ENCODE data around the gene NFE2L2. TPM values are rescaled to one million over a fixed set of nuclear protein-coding genes. Genes with fewer than 3 reads are reported as not detected.
"Not testable (repeated sequence)": the region's sequence is repeated elsewhere in the genome, so short reads cannot be mapped to it uniquely, and the experiment has no call there.

NFE2L2 gene
- 41.7 TPM for polyA plus RNA-seq

DNA sequence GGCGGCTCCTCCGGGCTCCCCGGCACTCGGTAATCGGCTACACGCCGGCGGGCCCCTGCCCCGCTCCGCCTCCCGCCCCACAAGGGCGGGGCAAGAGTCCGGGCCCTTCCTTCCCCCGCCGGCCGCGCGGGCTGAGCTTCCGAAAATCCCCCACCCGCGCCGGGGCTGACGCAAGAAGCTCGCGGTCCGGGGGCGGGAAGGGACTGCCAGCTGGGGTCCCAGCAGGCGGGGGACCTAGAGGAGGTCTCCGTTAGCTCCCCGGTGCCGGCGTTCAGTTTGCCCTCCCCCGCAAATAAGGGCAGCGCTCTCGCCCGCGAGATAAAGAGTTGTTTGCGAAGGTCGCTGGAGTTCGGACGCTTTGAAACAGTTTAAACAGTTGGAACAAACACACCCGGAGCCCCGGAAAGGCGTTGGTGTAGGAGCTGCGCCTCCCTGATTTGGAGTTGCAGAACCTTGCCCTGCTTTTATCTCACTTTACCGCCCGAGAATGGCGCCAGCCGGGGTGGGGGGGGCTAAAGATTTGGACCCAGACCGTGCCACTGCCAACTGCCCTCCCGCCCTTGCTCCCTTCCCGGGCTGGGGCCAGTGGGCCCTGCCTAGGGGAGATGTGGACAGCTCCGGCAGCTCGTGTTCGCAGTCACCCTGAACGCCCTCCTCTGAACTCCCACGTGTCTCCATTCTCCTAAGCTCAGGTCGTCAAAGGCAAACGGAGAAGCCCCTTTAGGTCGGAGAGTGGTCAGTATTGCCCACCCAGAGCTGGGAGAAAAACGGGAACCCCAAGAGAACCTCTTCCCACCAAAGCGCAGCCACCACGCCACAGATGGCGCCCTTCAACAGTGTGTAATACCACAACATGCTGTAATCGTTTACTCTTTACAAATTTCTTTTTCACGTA lies at the start of gene NFE2L2:
NFE2L2 (minus strand) TSS at position 35 of the 895 bp plus-strand sequence. CDS start 151 bp downstream, outside the sequence.
- Mint-ChIP-seq H3K36me3 (no peaks in the 10 kb centered on the region), H3K9me3 (no peaks in the 10 kb centered on the region), H3K27ac (peak within 1 kb of the TSS; percentile 100), H3K27me3 (no peaks in the 10 kb centered on the region), H3K4me3 (peak within 1 kb of the TSS; percentile 96 to 99 (median 98)), H3K4me1 (peaks cover 27 to 44% (median 30%) of the 10 kb centered on the region in 3 donors)

GRCh38 chr2:177314194-177314593 lies 49.7 kb upstream of the NFE2L2 start:
- H3K4me1 Mint-ChIP-seq = no peaks in the 10 kb centered on the region
- H3K9me3 Mint-ChIP-seq = peaks cover 0 to 2% (median 0%) of the 10 kb centered on the region in 3 donors
- H3K27ac Mint-ChIP-seq = no peak overlapping the region
- peaks cover 4% of the 10 kb centered on the region for H3K36me3 Mint-ChIP-seq
- H3K4me3 Mint-ChIP-seq = no peak overlapping the region
- H3K27me3 Mint-ChIP-seq = peaks cover 3% of the 10 kb centered on the region

DNA sequence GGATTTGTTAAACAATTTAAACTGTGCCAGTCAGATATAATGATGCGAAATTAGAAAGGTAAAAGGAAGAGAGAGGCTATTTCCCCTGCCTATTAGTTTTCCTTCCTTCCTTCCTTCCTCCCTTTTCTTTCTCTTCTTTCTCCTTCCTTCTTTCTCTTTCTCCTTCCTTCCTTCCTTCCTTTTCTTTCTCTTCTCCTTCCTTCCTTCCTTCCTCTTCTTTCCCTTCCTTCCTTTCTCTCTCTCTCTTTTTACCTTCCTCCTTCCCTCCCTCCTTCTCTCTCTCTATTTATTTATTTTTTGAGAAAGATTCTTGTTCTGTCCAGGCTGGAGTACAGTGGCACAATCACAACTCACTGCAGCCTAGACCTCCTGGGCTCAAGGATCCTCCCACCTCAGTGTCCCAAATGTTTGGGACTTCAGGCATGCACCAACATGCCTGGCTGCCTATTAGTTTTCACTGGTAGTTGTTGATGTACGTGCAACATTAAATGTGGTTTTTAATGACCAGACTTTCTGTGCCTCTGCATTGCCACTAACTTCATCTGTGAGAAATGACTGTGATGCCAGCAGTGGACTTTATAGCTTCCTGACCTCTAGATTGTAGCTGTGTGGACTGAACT lies 48.7 kb upstream of the NFE2L2 start:
- Mint-ChIP-seq H3K4me3 (no peak overlapping the region), H3K9me3 (peaks cover 0 to 2% (median 0%) of the 10 kb centered on the region in 3 donors), H3K27ac (no peak overlapping the region), H3K4me1 (no peaks in the 10 kb centered on the region), H3K27me3 (peaks cover 3% of the 10 kb centered on the region), H3K36me3 (peaks cover 2% of the 10 kb centered on the region)

DNA sequence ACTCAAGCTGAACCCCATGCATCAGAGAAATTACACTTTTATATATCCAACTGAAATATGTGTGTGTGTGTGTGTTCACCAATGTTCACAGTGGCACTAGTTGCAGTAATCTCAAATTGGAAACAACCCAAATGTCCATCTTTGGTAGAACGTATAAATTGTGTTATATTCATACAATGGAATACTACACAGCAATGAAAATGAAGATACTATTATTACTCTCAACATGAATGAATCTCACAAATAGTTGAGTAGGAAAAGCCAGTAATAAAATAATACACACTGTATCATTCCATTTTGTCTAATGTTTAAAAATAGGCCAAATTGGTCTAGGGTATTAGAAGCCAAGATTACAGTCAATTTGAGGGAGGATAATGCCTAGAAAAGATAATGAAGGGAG lies 48.0 kb upstream of the NFE2L2 start:
- H3K27me3 Mint-ChIP-seq = peaks cover 3% of the 10 kb centered on the region
- H3K9me3 Mint-ChIP-seq = peaks cover 0 to 2% (median 0%) of the 10 kb centered on the region in 3 donors
- H3K4me3 Mint-ChIP-seq = no peak overlapping the region
- H3K36me3 Mint-ChIP-seq = peaks cover 2% of the 10 kb centered on the region
- no peak overlapping the region for H3K27ac Mint-ChIP-seq
- H3K4me1 Mint-ChIP-seq = no peaks in the 10 kb centered on the region

- H3K9me3 Mint-ChIP-seq, H3K4me3 Mint-ChIP-seq, H3K36me3 Mint-ChIP-seq, H3K4me1 Mint-ChIP-seq, H3K27ac Mint-ChIP-seq, H3K27me3 Mint-ChIP-seq: not testable (repeated sequence)
Observed at GRCh38 chr2:177309672-177310309, 45.3 kb upstream of the NFE2L2 start.

DNA sequence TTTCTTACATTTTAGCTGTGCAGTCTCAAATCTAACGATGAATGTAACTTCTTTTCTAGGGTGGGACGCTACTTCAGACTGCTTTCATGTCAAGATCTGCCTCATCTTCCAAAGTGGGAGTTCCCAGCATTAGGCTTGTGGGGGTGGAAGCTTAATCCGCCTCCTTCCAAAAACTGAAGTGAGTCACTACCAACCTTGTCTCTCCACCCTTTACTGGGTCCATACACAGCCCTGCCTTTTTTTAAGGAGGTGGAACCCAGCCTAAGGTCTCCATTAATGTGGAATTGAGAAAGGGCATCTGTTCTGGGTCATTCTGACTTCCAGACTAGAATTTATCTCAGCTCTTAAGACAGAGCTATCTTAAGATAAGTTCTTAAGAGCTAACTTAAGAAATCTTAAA lies 42.0 kb upstream of the NFE2L2 start:
- H3K27me3 Mint-ChIP-seq = peaks cover 2% of the 10 kb centered on the region
- no peaks in the 10 kb centered on the region for H3K9me3 Mint-ChIP-seq
- no peak overlapping the region for H3K4me3 Mint-ChIP-seq
- no peak overlapping the region for H3K27ac Mint-ChIP-seq
- H3K36me3 Mint-ChIP-seq = peaks cover 2% of the 10 kb centered on the region
- H3K4me1 Mint-ChIP-seq = no peaks in the 10 kb centered on the region

- H3K4me3 Mint-ChIP-seq = no peak overlapping the region
- H3K9me3 Mint-ChIP-seq = no peaks in the 10 kb centered on the region
- H3K36me3 Mint-ChIP-seq = no peaks in the 10 kb centered on the region
- no peaks in the 10 kb centered on the region for H3K4me1 Mint-ChIP-seq
- no peaks in the 10 kb centered on the region for H3K27me3 Mint-ChIP-seq
- no peak overlapping the region for H3K27ac Mint-ChIP-seq
Observed at GRCh38 chr2:177303939-177304338, 39.4 kb upstream of the NFE2L2 start.

DNA sequence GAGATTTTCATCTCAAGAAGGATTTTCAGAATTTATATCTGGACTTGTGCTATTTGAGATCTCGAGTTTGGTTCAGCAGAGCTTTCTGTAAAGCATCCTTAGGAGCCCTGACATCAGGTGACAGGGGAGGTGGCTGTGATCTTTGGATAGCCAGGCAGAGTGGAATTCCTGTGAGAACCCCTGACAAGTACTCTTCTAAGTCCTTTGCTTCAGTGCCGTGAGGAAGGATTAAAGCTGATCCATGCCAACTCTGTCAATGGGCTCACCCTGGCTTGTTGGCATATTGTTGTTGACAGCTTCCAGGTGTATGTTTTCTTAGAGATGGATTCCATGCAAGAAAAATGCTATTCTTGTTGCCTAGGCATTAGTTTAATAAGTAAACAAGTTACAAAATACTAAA lies 38.0 kb upstream of the NFE2L2 start:
- Mint-ChIP-seq H3K4me1 (no peaks in the 10 kb centered on the region), H3K27me3 (no peaks in the 10 kb centered on the region), H3K27ac (no peak overlapping the region), H3K36me3 (no peaks in the 10 kb centered on the region), H3K4me3 (no peak overlapping the region), H3K9me3 (no peaks in the 10 kb centered on the region)

- Mint-ChIP-seq H3K36me3 (no peaks in the 10 kb centered on the region), H3K27ac (no peak overlapping the region), H3K27me3 (no peaks in the 10 kb centered on the region), H3K9me3 (no peaks in the 10 kb centered on the region), H3K4me3 (no peak overlapping the region), H3K4me1 (peaks cover 0 to 5% (median 3%) of the 10 kb centered on the region in 3 donors)
Observed at GRCh38 chr2:177298191-177298590, 33.7 kb upstream of the NFE2L2 start.

- H3K27ac Mint-ChIP-seq = no peak overlapping the region
- no peak overlapping the region for H3K4me3 Mint-ChIP-seq
- H3K9me3 Mint-ChIP-seq = no peaks in the 10 kb centered on the region
- no peaks in the 10 kb centered on the region for H3K27me3 Mint-ChIP-seq
- H3K36me3 Mint-ChIP-seq = no peaks in the 10 kb centered on the region
- peaks cover 0 to 5% (median 3%) of the 10 kb centered on the region in 3 donors for H3K4me1 Mint-ChIP-seq
Observed at GRCh38 chr2:177296040-177296439, 31.5 kb upstream of the NFE2L2 start.

DNA sequence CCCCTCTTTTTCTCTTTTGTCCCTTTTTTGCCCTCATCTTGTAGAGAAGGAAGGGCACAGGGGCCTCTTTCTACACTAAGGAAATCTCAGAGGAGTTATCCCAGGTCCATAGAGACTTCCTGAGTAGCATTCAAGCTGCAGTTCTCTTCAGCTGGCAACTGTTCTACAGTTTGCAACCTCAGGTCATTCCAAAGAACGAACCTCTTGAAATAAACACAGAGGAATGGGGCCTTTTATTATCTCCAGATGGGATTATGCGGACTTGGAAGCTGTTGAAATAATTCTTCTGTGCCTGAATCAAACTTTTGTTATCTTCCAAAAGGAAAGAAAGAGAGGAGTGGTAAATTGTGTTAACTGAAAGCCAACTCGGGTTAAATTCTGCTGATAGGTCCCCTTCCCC lies 31.0 kb upstream of the NFE2L2 start:
- Mint-ChIP-seq H3K27ac (no peak overlapping the region), H3K9me3 (no peaks in the 10 kb centered on the region), H3K36me3 (no peaks in the 10 kb centered on the region), H3K4me3 (no peak overlapping the region), H3K27me3 (no peaks in the 10 kb centered on the region), H3K4me1 (peaks cover under 1 to 5% (median 4%) of the 10 kb centered on the region in 3 donors)

GRCh38 chr2:177291701-177292100 lies 27.2 kb upstream of the NFE2L2 start:
- H3K36me3 Mint-ChIP-seq = peaks cover 3% of the 10 kb centered on the region
- no peak overlapping the region for H3K27ac Mint-ChIP-seq
- H3K27me3 Mint-ChIP-seq = no peaks in the 10 kb centered on the region
- peaks cover 6 to 16% (median 12%) of the 10 kb centered on the region in 3 donors for H3K4me1 Mint-ChIP-seq
- H3K9me3 Mint-ChIP-seq = no peaks in the 10 kb centered on the region
- no peak overlapping the region for H3K4me3 Mint-ChIP-seq

GRCh38 chr2:177289824-177290628 lies 25.5 kb upstream of the NFE2L2 start:
- no peaks in the 10 kb centered on the region for H3K27me3 Mint-ChIP-seq
- peaks cover 6 to 13% (median 7%) of the 10 kb centered on the region in 3 donors for H3K4me1 Mint-ChIP-seq
- H3K9me3 Mint-ChIP-seq = no peaks in the 10 kb centered on the region
- H3K36me3 Mint-ChIP-seq = peaks cover 8% of the 10 kb centered on the region
- H3K27ac Mint-ChIP-seq = peak overlapping the region in 2 of 3 donors; percentile 74 to 89
- H3K4me3 Mint-ChIP-seq = peak overlapping the region in 2 of 4 donors; percentile 75 to 82

DNA sequence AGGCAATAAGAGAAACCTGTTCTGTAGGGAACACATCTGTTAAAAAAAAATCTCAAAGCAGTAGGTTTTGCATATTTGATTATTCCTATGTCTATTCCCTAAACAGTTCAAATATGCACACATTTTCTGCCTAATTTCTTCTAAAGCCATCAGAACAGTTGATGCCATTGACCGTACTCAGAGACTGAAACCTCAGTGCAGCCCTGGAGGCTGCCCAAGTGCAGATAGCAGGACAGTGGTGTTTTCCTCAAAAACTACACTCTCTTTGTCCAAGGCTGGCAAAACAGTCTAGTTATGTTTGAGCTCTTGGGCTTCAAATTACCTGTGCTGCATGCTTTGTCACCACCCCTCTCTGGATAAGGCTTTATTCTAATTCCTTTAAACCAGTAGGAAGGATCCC lies 23.3 kb upstream of the NFE2L2 start:
- Mint-ChIP-seq H3K9me3 (no peaks in the 10 kb centered on the region), H3K36me3 (peaks cover 9% of the 10 kb centered on the region), H3K4me1 (peaks cover 9 to 21% (median 12%) of the 10 kb centered on the region in 3 donors), H3K27ac (no peak overlapping the region), H3K27me3 (no peaks in the 10 kb centered on the region), H3K4me3 (no peak overlapping the region)
